CD4-positive, alpha-beta T cell treated with Interleukin-2 at 100 ng/mL for 4 hours (primary cell): ENCODE data around the gene SMIM20.

Experiments used
- DNase-seq: peaks from one replicate; pipeline ENCODE4 v3.0.0-alpha.2; 2020; ENCODE audit warnings: low spot score

The SMIM20 gene

DNA sequence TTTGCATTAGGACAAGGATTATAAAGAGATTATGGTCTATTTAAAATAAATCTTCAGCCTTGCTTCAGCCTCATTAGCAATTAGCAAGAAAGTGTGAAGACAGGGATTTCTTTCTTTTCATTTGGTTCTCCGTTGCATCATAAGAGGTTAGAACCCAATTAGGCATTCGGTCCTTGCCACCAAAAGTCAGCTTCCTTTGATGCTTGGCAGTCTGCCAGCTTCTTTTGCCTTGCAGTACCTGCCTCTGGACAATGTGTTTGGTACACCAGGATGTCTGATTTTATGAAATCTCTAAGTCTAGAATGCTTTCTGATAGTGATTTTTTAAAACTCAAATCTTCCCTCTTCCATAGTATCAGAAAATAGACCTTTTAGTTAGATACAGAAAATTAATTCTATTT is 12.4 kb downstream of the SMIM20 start:
- peak; percentile 29 for DNase-seq

- DNase-seq, result no peak
These were observed 13.6 kb downstream of the SMIM20 start for GRCh38 chr4:25927361-25928195.

DNA sequence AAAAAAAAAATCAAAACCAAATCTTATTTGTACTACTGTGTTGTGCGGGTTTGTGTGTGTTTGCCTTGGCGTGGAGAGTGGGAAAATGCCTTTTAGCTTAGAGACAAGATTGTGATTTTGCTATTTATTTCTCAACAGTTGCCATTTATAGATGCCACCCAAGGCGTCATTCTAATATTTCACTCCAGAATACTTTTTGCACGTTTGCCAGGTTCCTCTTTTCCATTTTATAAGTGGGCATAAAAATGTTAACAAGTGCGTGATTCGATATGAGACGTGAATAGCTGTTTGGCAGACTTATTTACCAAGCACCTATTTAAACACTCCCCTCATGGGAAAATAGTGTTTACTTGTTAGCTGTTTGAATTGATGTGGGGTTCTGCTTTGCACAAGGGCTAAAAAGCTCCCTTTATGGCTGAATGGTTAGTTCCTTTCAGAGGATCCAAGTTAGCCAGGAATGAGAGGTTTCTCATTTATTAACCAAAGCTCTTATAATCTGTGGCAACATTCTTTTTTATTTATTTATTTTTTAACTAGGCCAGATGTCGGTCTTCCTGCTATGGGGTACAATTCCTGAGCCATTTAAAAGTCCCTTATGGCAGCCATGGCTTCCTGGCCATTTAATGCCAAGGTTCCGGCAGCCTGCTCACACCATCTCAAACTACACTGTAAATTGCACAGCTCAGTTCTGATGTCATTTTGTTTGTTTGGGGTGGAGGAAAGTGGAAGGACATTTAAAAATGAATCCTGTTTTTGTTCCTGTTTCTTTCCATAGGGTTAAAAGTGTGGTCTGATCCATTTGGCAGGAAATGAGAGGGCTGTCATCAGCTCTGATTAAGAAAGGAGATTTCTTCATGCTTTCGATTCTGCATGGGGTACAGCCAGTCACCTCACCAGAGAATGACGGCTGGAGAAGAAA is 14.6 kb downstream of the SMIM20 start:
- no peak for DNase-seq

DNA sequence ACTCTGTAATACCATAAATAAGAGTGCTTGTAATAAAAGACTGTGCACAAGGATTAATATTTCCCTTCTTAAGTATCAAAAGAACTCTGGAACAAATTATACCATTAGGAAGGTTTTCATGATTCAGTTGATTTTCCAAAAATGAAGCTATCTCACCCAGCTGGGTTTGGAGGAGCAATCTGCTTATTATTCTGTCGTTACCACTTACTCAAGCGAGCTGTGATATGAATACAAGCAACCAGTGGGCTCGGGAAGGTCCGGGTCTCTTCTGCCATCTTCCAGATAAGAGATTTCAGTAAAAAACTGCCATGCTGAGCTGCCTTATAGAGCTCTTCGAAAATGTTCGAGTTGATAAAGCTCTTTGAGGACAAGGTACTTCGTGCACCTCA is 15.3 kb downstream of the SMIM20 start:
- DNase-seq, result no peak

- no peak for DNase-seq
These were observed 16.8 kb downstream of the SMIM20 start for GRCh38 chr4:25930731-25931354.

- no peak for DNase-seq
These were observed 22.7 kb downstream of the SMIM20 start for GRCh38 chr4:25936696-25937095.

- no peak for DNase-seq
These were observed 23.8 kb downstream of the SMIM20 start for GRCh38 chr4:25937801-25938200.

DNA sequence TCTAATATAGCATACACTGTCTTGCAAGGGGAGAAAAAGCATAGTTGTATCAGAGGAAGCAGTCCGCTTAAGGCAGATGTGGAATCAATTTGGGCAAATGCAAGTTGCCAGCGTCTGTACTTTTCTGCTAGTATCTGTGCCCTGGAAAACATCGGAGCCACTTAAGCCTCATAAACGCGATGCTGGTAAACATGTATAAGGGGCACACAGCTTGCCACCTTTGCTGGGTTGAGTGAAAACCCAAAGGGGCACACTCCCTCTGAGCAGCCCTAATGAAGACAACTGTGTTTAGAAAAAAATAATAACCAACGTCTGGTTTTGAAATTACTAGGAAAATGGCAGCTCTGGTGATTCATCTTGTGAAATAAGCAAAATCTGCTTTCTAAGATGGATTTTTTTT is 24.3 kb downstream of the SMIM20 start:
- no peak for DNase-seq

DNA sequence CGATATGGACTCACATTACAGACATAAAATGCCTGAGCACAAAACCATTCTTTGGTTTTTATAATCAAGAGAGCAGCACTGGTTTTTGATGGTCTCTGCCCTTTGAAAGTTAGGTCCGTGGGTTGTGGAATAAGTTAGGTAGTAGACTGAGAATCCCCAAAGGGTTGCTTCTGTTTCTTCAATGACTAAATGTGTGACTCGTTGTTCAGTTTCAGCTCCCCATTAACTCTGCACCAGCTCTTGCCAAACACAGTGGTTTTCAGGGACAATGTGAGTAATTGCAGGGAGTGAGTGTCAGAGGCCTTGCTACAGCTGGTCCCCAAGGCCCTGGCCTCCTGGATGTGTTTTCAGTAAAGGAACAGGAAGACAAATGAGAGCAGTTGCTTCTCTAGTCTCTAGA is 24.8 kb downstream of the SMIM20 start:
- DNase-seq, result no peak

DNA sequence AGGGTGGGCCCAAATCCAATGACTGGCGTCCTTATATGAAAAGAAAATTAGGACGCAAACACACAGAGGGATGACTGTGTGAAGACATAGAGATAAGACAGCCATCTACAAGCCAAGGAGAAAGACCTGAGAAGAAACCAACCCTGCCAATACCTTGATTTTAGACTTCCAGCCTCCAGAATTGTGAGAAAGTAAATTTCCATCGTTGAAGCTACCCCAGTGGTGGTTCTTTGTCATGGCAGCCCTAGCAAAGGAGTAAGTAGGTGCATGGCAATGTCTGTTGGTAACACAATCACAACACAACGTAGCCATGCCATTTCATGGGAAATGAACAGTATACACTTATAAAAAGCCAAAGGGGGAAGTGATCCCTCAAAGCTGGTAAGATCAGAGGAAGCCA is 25.3 kb downstream of the SMIM20 start:
- no peak for DNase-seq

DNA sequence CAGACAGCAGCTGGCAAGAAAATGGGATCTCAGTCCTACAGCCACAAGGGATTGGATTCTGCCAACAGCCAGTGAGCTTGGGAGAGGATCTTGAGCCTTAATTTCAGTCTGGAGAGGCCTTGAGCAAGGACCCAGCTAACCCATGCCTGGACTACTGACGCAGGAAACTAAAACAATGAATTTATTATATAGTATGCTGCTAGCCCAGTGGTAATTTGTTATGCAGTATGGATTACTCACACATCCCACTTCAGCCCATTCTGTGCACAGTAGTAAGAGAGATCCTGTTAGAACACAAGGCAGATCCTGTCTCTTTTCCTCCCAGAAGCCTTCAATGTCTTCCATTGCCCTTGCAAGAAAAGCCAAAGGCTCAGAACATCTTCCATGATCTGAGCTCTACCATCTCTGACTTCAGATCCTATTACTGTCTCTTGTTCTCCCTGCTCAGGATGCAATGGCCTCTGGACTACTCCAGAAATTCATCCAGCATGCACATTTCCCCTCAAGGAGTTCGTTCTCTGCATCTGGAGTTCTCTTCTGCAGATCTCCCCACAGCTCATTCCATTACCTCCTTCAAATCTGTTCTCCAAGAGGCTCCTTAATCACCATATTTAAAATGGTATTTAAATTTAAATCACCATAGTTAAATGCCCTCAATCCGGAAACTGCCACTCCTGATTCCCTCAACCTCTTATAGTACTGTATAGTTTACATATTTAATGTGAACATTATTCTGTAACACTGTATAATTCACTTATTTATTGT is 27.6 kb downstream of the SMIM20 start:
- DNase-seq, result no peak

- DNase-seq, result no peak
These were observed 29.3 kb downstream of the SMIM20 start for GRCh38 chr4:25943312-25943711.

GRCh38 chr4:25943805-25944204 is 29.8 kb downstream of the SMIM20 start:
- DNase-seq, result no peak

DNA sequence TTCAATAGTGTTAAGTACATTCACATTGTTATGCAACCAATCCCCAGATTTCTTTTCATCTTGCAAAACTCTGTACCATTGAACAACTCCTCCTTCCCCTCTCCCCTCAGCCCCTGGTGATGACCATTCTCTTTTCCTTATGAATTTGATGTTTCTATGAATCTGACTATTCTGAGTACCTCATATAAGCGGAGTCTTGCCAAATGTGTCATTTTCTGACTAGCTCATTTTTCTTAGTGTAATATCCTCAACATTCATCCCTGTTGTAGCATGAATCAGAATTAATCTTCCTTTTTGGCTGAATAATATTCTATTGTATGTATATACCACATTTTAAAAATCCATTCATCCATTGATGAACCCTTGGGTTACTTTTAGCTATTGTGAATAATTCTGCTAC is 34.0 kb downstream of the SMIM20 start:
- no peak for DNase-seq

DNA sequence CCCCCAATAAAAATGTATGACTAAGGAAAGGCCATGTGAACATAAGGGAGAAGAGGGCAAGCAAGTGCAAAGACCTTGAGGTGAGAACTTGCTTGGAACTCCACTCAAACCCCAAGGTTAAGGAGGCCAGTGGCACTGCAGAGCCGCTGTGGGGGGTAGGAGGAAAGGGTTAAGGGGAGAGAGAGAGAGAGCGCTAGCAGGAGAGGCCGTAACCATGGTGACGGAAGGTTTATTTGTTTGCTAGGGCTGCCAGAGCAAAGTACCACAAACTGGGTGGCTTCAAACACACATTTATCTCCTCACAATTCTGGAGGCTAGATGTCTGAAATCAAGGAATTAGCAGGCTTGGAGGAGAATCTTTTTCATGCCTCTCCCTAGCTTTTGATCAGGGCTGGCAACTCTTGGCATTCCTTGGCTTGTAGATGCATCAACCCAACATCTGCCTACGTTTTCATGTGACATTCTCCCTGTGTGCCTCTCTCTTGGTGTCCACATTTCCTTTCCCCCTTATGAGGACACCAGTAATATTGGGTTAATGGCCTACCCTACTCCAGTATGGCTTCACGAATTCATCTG is 35.2 kb downstream of the SMIM20 start:
- no peak for DNase-seq

DNA sequence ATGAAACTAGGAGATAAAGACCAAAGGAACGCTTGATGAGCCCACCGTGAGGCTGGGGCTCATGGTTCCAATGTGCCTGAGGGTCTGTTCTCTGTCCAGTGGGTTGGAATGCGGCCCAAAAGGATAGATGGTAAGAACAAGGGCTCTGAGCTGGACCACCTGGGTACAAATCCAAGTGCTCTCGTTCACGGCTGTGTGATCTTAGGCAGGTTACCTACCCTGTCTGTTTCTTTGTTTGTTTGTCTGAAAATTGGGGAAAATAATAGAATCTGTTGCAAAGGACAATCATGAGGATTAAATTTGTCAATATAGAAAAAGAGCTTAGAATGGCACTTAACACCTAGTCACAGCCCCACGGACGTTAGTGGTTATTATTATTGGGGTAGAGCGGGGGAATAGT is 36.0 kb downstream of the SMIM20 start:
- no peak for DNase-seq

DNA sequence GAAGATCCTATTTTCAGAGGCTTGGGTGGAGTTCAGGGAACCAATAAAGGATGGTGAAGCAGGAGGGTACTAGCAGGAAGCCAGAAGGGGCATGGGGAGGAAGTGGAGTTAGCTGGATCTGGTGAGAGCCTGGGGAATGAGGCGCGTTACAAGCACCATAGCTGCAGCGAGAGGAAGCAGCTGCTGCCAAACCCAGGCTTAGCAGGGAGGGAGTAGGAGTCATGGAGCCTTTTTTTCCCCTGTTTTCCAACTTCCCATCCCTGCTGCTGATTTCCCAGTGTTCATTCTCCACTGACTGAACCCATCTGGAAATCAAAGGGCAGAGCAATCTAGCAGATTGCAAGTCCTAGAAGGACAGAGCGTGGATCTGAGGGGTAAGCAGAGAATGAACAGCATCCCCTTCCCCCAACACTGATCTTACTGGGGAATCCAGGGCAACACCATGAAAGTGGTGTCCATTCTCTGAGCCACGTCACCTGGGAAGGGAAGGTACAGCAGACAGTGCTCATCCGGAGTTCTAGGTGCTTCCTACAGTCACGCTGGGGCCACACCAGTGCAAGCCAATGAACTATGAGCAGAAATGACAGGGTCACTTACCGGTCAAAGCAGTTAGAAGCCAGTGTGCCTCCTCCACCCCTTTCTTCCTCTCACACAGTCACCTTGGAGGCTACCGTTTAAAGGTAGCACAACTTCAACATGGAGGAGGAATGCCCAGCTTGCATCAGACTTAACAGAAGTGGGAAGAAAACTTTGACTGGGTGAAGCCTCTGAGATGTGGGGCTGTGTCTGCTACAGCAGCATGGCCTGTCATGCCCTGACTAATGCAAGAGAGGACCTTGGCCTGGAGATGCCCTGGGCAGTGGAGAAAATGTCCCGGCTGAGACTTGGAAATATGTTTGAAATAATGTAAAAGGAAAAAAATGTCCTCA is 36.7 kb downstream of the SMIM20 start:
- no peak for DNase-seq

DNA sequence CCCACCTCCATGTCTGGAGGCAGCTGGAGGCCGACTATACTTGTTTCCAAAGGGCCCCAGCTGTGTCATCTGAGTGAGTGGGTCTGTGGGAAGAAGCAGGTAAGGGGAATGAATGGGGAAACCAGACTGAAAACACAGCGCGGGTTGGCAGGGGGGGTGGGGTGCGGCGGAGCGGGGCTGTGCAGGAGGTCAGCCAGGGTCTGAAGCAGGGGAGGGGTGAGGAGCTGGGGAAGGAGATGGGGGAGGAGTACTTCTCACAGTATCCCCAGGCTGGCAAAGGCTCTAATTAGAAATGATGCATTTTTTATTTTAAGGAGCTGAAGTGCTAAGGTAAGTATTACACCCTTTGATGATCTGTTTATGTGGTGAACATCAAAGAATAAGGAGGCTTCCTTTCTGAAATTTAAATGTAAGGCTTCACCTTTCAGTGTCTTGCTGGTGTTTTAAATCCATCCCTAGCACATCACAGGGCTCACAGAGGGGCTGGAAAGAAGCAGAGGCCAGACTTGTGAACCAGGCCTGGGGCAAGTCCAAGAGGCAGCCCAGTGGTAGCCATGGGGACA is 37.5 kb downstream of the SMIM20 start:
- no peak for DNase-seq

GRCh38 chr4:25953740-25954139 is 39.7 kb downstream of the SMIM20 start:
- no peak for DNase-seq

DNA sequence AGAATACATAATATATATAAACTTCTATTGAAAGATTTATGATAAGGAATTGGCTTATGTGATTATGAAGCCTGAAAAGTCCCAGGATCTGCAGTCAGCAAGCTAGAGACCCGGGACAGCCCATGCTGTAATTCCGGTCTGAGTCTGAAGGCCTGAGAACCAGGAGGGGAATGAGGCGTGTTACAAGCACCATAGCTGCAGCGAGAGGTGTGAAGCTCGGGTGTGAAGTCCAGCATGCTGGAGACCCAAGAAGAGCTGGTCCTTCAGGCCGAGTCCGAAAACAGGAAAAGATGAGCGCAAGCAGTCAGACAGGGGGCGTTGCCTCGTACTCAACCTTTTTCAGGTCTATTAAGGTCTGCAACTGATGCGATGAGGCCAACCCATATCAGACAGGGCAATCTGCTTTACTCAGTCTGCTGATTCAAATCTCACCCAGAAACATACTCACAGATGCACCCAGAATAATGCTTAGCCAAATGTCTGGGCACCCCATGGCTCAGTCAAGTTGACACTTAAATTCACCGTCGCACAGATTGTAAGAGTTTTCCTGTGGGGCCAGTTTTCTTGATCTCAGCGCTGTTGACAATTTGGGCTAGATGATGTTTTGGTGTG is 40.4 kb downstream of the SMIM20 start:
- DNase-seq, result no peak
